ENCODE data around the gene HOXB8. TPM values are rescaled to one million over a fixed set of nuclear protein-coding genes. Genes with fewer than 3 reads are reported as not detected.

The HOXB8 gene
- total RNA-seq, 1 experiment from 2014 or later: not detected

DNA sequence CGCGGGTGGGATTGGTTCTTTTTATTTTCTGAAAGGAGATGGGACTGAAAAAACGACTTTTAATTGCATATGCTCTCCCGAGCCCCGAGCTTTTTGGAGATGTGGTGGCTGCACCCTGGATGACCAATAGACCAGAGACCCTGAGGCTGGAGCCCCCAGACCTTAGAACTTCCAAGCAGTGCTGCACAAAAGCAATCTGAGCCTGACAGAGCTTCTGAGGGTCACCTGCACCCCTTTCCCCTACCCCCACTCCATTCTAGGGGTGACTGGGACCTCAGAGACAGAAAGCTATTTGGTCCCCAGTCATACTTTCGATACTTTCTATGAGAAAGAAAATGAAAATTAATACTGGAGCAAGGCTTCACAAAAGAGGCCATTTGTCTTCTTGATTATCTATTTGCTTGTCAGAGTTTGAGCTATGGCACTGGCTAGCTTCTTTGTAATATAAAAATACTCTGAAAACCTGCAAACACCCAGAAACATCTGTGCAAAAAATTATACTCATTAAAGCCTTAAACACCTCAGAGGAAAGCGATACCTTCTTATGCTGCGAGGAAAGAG lies 40.5 kb downstream of the HOXB8 start:
- Histone ChIP-seq H3K27ac (ENCODE audit: low read length) (no peak overlapping the region), H3K4me1 (ENCODE audit: insufficient read depth, low read length) (peaks cover 20% of the 10 kb centered on the region), H2AFZ (ENCODE audit: low read length) (peak overlapping the region; percentile 22; the same call in 1 of the 2 replicates), H3K36me3 (ENCODE audit: low read depth, low read length) (no peaks in the 10 kb centered on the region), H3K27me3 (ENCODE audit: low read length) (no peaks in the 10 kb centered on the region), H3K79me2 (ENCODE audit: low read length) (no peaks in the 10 kb centered on the region), H4K20me1 (ENCODE audit: low read length) (no peaks in the 10 kb centered on the region), H3F3A (ENCODE audit: low read length, unreplicated experiment) (no peaks in the 10 kb centered on the region), H3K9ac (ENCODE audit: low read length) (no peak overlapping the region), H3K9me2 (replicated peaks; ENCODE audit: low read length) (no peaks in the 10 kb centered on the region), H3K9me3 (ENCODE audit: low read length) (no peaks in the 10 kb centered on the region), H3K4me3 (ENCODE audit: low read length) (no peak overlapping the region), H3K4me2 (ENCODE audit: low read length) (peak overlapping the region; percentile 51)
- no peak for ATAC-seq
- ChIA-PET CTCF (interaction anchor here (0.6 to 0.8 kb wide), 2 partner anchors 12 to 58 kb away, joined by 4 read pairs; no protein-coding TSS in a partner anchor), POLR2A (ENCODE audit: unreplicated experiment) (interaction anchor here (0.6 kb wide), 1 partner anchor 143 kb away, joined by 4 read pairs; no protein-coding TSS in a partner anchor)
- TF ChIP-seq EZH2phosphoT487 (IDR thresholded peaks at IDR 0.05; ENCODE audit: borderline replicate concordance, low read length) (no peak), EZH2 (IDR thresholded peaks at IDR 0.05; ENCODE audit: low read length, unreplicated experiment) (no peak)
- TF ChIP-seq, protein P1, sequence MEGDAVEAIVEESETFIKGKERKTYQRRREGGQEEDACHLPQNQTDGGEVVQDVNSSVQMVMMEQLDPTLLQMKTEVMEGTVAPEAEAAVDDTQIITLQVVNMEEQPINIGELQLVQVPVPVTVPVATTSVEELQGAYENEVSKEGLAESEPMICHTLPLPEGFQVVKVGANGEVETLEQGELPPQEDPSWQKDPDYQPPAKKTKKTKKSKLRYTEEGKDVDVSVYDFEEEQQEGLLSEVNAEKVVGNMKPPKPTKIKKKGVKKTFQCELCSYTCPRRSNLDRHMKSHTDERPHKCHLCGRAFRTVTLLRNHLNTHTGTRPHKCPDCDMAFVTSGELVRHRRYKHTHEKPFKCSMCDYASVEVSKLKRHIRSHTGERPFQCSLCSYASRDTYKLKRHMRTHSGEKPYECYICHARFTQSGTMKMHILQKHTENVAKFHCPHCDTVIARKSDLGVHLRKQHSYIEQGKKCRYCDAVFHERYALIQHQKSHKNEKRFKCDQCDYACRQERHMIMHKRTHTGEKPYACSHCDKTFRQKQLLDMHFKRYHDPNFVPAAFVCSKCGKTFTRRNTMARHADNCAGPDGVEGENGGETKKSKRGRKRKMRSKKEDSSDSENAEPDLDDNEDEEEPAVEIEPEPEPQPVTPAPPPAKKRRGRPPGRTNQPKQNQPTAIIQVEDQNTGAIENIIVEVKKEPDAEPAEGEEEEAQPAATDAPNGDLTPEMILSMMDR (conservative IDR thresholded peaks at IDR 0.05; ENCODE audit: low read depth, low read length): no peak
- intact Hi-C loops (cut with micrococcal nuclease): no loop called here
- DNase-seq: no peak
- no TSS peak for BruUV-seq (replicated peaks)

DNA sequence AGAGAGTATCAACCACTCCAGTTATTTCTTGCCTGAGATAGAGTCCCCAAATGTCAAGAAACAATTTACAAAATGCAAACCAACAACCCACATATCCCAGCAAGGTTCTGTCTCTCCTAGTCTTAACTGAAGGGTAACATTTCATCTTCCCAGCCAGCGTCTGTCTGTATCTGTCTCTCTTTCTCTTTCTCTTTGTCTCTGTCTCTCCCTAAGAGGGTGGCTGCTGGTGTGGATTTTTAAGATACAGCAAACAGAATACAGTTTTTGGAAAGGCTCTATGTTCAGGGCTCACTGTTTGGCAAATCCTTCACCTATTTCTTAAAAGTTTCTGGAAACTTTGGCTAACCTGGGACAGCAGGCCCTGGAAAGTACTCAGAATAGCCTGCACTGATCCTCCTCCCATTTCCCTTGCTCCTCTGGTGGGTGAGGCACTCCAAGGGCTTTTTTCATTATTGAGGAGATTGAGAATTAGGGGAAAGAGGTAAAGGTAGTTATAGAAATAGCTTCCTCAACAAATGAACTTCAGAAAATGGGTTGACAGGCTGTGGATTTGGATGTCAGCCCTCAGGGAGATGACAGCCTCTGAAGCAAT lies 43.2 kb downstream of the HOXB8 start:
- Histone ChIP-seq H3K27ac (ENCODE audit: low read length) (no peak overlapping the region), H3K79me2 (ENCODE audit: low read length) (no peaks in the 10 kb centered on the region), H3K9me2 (replicated peaks; ENCODE audit: low read length) (no peaks in the 10 kb centered on the region), H3K4me2 (ENCODE audit: low read length) (no peak overlapping the region), H3K36me3 (ENCODE audit: low read depth, low read length) (no peaks in the 10 kb centered on the region), H4K20me1 (ENCODE audit: low read length) (no peaks in the 10 kb centered on the region), H2AFZ (ENCODE audit: low read length) (no peak overlapping the region), H3K9ac (ENCODE audit: low read length) (no peak overlapping the region), H3K4me3 (ENCODE audit: low read length) (no peak overlapping the region), H3K27me3 (ENCODE audit: low read length) (no peaks in the 10 kb centered on the region), H3K9me3 (ENCODE audit: low read length) (no peaks in the 10 kb centered on the region), H3F3A (ENCODE audit: low read length, unreplicated experiment) (no peaks in the 10 kb centered on the region), H3K4me1 (ENCODE audit: insufficient read depth, low read length) (peaks cover 13% of the 10 kb centered on the region)
- CTCF ChIA-PET: no interaction called here
- intact Hi-C loops (cut with micrococcal nuclease): no loop called here
- ATAC-seq: no peak
- BruUV-seq (replicated peaks): no TSS peak
- no peak for DNase-seq
- TF ChIP-seq, protein P1 (conservative IDR thresholded peaks at IDR 0.05; ENCODE audit: low read depth, low read length): no peak
- TF ChIP-seq EZH2 (IDR thresholded peaks at IDR 0.05; ENCODE audit: low read length, unreplicated experiment): no peak
- TF ChIP-seq EZH2phosphoT487 (IDR thresholded peaks at IDR 0.05; ENCODE audit: borderline replicate concordance, low read length): no peak
- POLR2A ChIA-PET (ENCODE audit: unreplicated experiment): no interaction called here

All from PC-3 (cell line).